Urinary bladder (tissue), 4 donors: ENCODE data around the gene PIGO. TPM values are rescaled to one million over a fixed set of nuclear protein-coding genes. Genes with fewer than 3 reads are reported as not detected.

Source experiments
- DNase-seq: peaks from one replicate; pipeline ENCODE4 v3.0.0-alpha.2; 2015; ENCODE audit errors: extremely low spot score
- H3K27ac ChIP-seq: one replicate; pipeline ENCODE4 v1.5.1; 2013; ENCODE audit warnings: low read depth, mild to moderate bottlenecking, moderate library complexity
- H3K36me3 ChIP-seq: one replicate; pipeline ENCODE4 v1.6.1; 2013; ENCODE audit warnings: mild to moderate bottlenecking, moderate library complexity; ENCODE audit not compliant: insufficient read depth
- H3K4me1 ChIP-seq: one replicate; pipeline ENCODE4 v1.6.1; 2013; ENCODE audit warnings: mild to moderate bottlenecking, moderate library complexity; ENCODE audit not compliant: insufficient read depth
- H3K4me3 ChIP-seq: one replicate; pipeline ENCODE4 v1.5.1; 2013; ENCODE audit warnings: low read depth, low read length
- WGBS: extraction: QIAGEN DNeasy Blood & Tissue Kit; methylation state at CpG from one replicate; pipeline ENCODE4 v1.1.7; 2013; 5-methylcytosine and 5-hydroxymethylcytosine counted together
- polyA plus RNA-seq: library from polyadenylated mRNA; stranded (reverse); fragments of 200-250 nt; gene quantifications from one replicate; pipeline ENCODE4 v1.2.3, GENCODE V29; 2013
- total RNA-seq: library from RNA; depleted of rRNA; stranded (reverse); fragments of >200 nt; gene quantifications from one replicate; pipeline ENCODE4 v1.2.3, GENCODE V29; 2014
- donor health status: healthy with polysubstance abuse.
- donor health status: healthy.

The PIGO gene
- total RNA-seq (8.6 TPM), polyA plus RNA-seq (14.8 TPM)

DNA sequence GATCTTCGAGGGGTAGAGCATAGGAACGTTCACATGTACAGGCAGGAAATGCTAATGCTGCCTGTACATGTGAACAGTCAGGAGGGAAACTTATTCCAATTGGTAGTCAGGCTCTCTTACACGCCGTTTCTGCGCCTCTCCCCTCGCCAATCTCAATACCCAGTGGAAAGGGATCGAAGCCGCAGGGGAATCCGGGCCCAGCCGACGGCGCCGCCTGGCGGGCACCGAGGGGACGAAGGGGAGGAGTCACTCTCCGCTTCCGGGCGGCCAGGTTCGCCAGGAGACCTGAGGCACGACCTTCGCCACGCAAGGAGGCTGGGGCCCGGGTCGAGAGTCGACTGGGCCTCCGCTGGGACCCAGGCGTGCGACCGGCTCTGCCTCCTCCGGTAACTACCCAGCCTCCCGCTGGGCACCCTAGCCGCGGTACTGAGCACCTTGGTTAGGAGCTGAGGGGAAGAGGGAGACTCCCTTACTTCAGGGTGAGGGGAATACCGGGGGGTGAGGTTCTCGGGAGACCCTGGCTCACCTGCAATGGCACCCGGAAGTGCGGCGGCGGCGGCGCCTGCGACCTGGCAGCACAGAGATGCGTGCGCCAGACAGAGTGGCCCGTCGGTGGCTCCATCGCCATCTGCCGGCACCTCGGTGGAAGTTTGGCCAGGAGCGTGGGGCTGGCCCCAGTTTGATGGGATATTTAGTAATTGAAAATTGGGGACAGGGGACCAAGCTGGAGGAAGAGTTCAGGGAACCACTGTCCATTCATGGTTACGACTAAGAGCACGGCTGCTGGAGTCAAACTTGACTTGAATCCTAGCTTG, at the start of gene PIGO:
PIGO (minus strand) TSS at position 557 of the 815 bp plus-strand sequence. CDS start 1,026 bp downstream, outside the sequence.
- peak; percentile 51 for DNase-seq
- Histone ChIP-seq H3K36me3 (no peaks in the 10 kb centered on the region), H3K4me3 (peak within 1 kb of the TSS; percentile 71), H3K4me1 (no peaks in the 10 kb centered on the region), H3K27ac (peak within 1 kb of the TSS; percentile 95)
- WGBS: under 1% methylated on average over 53 of the region's 53 CpGs

DNA sequence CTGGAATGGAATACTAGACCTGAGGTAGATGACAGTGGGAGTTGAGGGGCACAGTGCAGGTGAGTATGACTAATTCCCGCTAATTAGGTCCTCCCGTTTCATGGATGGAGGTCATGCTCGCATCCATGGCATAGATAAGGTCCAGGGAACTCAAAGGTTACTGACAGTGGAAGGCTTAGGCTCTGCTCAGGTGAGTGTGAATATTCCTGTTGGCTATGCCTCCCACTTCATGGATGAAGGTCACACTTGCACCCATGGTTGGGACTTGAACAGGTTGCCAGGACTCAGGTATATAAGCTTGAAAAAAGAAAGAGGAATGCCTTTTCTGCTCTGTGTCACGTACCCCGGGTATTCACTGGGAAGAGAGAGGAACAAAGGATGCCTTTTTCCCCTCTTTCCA, 45.6 kb upstream of the PIGO start:
- WGBS: 91% methylated on average over 5 of the region's 5 CpGs
- no peak for DNase-seq
- no peaks in the 10 kb centered on the region for H3K36me3 ChIP-seq
- H3K27ac ChIP-seq: no peak overlapping the region
- H3K4me3 ChIP-seq: no peak overlapping the region
- H3K4me1 ChIP-seq: no peaks in the 10 kb centered on the region

DNA sequence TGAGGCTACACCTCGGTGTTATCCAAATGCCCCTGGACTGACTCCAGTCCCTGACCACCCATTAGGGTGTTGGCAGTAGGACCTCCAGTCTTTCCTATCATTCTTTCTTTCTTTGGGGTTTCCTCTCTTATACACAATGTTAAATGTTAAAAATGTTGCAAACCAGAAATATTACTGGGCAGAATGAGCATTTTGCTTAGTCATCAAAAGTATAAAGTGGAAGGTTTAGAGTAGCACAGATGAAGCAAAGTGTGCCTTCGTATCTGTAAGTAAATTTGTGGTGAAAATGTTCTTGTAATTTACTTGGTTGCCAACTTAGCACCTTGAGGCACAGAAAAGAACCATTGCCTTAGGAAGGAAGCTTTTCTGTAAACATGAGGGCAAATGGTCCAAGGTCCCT, 43.7 kb upstream of the PIGO start:
- H3K27ac ChIP-seq: no peak overlapping the region
- 86% methylated on average over 2 of the region's 2 CpGs for WGBS

DNA sequence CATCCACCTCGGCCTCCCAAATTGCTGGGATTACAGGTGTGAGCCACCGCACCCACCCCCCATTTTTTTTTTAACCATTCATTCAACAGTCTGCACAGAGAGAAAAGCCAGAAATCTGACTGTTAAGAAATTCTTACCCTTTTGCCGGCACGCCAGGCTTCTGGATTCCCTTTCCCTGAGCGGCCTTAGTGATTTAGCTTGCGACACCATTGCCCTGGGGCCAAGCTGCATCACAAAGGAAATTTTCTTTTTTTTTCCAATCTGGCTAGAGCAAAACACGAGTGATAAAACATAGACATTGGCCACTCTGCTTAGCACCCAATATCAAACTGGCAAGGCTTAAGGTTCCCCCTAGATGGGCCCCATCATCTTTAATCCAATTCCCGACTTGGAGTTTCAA, 40.5 kb upstream of the PIGO start:
- Histone ChIP-seq H3K27ac (no peak overlapping the region), H3K4me1 (no peaks in the 10 kb centered on the region), H3K36me3 (no peaks in the 10 kb centered on the region), H3K4me3 (no peak overlapping the region)
- 72% methylated on average over 8 of the region's 8 CpGs for WGBS
- no peak for DNase-seq

More for the DNA sequence above, 43.7 kb upstream of the PIGO start:
- no peaks in the 10 kb centered on the region for H3K36me3 ChIP-seq
- H3K4me3 ChIP-seq: no peak overlapping the region
- DNase-seq: no peak
- no peaks in the 10 kb centered on the region for H3K4me1 ChIP-seq

DNA sequence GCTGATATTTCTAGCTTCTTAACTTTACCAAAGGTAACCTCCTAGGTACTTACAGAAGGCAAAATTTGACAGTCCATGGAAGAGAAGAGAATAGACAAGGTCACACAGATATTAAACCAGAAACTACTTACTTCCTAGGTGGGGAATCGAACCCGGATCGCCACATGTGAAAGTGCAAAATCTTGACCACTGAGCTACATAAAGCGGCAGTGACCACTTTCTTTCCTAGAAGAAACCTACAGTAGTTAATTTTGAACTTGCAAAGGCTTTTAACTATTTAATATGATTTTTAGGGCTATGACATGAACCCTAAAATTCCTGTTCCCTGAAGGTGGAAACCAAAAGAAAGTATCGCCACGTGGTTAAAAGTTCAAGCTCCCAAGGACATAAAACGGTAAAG, 39.6 kb upstream of the PIGO start:
- Histone ChIP-seq H3K27ac (no peak overlapping the region), H3K4me1 (no peaks in the 10 kb centered on the region), H3K4me3 (no peak overlapping the region), H3K36me3 (no peaks in the 10 kb centered on the region)
- 87% methylated on average over 7 of the region's 7 CpGs for WGBS
- no peak for DNase-seq

DNA sequence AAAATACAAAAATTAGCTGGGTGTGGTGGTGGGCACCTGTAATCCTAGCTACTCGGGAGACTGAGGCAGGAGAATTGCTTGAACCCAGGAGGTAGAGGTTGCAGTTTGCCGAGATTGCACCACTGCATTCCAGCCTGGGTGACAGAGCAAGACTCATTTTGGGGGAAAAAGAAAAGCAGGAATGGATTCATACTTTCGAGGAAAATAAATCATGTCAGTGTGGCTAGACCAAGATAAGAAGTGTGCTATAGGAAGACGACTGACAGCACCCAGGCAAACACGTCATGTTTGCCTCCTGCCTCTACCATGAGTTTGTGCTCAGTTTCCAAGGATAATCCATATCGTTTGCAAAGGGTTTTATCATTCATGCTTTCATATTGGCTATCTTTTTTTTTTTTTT, 38.5 kb upstream of the PIGO start:
- 77% methylated on average over 6 of the region's 6 CpGs for WGBS
- no peaks in the 10 kb centered on the region for H3K4me1 ChIP-seq
- no peaks in the 10 kb centered on the region for H3K36me3 ChIP-seq
- H3K4me3 ChIP-seq: no peak overlapping the region
- DNase-seq: no peak
- H3K27ac ChIP-seq: no peak overlapping the region

DNA sequence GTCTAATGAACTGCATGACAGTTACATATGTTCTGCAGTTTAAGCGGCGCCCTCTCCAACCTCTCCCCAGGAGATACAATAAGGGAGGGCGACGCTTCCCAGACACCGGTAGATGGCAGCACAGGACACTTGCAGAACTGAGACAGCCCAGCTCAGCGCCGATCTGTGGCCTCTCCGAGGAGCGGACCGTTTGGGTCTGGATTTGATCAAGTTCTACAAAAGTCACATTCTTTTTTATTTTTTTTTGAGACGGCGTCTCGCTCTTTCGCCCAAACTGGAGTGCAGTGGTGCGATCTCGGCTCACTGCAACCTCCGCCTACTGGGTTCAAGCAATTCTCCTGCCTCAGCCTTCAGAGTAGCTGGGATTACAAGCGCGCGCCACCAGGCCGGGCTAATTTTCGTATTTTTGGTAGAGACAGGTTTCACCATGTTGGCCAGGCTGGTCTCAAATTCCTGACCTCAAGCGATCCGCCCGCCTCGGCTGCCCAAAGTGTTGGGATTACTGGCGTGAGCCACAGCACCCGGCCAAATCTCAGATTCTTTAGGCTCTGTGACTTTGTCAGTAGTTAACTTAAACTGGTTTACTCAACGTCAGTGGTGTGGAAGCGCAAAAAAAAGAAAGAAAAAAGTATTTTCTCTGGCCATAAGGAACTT, 20.6 kb upstream of the PIGO start:
- H3K4me3 ChIP-seq: no peak overlapping the region
- WGBS: 9% methylated on average over 30 of the region's 30 CpGs
- H3K27ac ChIP-seq: no peak overlapping the region
- peak; percentile 87 for DNase-seq
- no peaks in the 10 kb centered on the region for H3K36me3 ChIP-seq
- H3K4me1 ChIP-seq: no peaks in the 10 kb centered on the region

DNA sequence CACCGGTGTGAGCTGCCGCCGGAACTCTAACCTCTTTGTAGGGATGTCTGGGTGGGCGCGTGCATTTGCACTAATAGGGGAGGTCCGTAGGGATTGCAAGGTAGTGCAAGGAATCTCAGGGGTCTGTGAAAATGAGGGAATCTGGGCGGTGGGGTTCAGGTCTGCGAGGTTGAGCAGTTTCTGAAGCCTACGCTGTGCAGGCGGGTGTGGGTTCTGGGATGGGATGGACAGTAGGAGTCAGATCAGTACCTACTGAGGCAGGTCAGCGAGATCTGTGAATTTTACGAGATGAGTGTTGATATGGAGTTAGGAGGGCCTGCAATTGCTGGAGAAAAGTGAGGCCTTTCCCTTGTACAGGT, 20.1 kb upstream of the PIGO start:
- Histone ChIP-seq H3K4me3 (peak overlapping the region; percentile 42), H3K27ac (peak overlapping the region; percentile 81), H3K4me1 (no peaks in the 10 kb centered on the region), H3K36me3 (no peaks in the 10 kb centered on the region)
- under 1% methylated on average over 12 of the region's 12 CpGs for WGBS
- DNase-seq: no peak

DNA sequence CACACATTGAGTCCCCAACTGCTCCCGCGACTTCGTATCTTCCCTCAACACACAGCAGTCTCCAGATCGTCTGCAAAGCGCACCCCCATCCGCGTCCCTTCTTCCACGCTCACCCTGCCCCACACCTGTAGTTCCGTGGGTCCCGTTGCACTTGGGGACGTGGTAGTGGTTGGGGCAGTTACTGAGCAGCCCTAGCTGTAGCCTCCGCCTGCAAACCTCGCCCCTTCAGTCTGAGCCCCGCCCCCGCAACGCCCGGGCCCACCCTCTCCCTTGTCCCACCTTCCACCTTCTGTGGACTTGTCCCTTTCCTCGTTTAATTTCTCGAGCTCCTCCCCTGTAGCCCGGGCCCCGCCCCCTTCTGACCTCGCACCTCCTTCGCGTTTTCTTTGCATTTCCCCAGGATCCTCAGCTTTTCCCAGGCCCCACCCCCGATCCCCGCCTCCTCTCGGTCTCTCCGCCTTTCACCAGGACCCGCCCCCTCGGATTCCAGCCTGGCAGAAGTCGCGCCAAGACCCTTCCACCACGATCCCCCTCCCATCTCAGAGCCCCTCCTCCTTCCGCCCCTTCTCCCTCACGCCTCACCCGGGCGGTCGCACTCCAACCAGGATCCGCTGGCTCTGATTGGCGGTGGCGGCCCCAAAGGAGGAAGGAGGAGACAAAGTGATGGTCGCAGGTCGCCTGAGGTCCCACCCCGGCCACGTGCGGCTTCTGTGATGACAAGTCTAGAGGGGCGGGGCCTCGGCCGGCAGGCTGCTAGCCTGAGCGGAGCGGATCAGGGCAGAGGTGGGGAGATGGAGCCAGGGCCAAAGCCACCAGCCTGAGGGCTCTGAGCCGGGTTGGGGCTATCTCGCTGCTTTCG, 19.5 kb upstream of the PIGO start, which contains the start of gene ATOSB:
ATOSB (minus strand) TSS at position 183 of the 859 bp plus-strand sequence. CDS start 7,588 bp downstream, outside the sequence.
- peak within 1 kb of the TSS; percentile 42 for H3K4me3 ChIP-seq
- WGBS: under 1% methylated on average over 54 of the region's 54 CpGs
- peak within 1 kb of the TSS; percentile 81 for H3K27ac ChIP-seq
- no peaks in the 10 kb centered on the region for H3K4me1 ChIP-seq
- DNase-seq: peak; percentile 96
- H3K36me3 ChIP-seq: no peaks in the 10 kb centered on the region

DNA sequence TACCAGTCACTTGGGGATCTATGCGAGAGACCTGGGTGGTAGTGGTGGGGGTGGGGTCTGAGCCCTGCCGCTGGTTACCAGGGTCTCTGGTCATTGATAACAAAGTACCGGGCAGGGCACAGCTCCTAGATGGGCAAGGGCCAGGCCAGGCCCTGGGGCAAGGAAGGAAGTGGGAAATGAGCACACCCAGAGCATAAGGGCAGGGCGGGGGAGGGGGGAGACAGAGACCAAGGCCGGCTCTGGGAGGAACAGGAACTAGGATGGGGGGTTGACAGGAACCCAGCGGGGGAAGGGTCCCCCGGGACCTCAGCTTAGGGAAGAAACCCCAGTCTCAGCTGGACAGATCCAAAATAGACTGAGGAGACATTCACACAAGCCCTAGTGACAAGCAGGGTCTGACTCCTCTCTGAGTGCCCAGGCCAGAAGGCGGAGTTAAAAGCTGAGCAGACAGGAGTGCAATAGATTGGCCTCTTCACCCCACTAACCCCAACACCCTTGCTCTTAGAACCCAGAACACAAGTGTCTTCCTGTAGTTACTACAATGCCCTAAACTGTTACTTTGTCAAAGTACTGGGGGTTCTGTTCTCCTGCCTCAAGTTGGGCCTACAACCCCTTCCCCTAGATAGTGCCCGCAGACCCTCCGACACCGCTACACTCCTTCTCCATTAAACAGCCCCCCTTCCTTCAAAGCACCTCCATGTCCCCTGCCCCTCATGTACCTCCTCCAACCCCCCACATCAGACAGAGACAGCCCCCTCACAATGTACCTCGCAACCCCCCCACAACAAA, 18.6 kb upstream of the PIGO start:
- Histone ChIP-seq H3K4me1 (no peaks in the 10 kb centered on the region), H3K27ac (peak overlapping the region; percentile 81), H3K4me3 (peak overlapping the region; percentile 42), H3K36me3 (no peaks in the 10 kb centered on the region)
- no peak for DNase-seq
- WGBS: 16% methylated on average over 12 of the region's 12 CpGs

DNA sequence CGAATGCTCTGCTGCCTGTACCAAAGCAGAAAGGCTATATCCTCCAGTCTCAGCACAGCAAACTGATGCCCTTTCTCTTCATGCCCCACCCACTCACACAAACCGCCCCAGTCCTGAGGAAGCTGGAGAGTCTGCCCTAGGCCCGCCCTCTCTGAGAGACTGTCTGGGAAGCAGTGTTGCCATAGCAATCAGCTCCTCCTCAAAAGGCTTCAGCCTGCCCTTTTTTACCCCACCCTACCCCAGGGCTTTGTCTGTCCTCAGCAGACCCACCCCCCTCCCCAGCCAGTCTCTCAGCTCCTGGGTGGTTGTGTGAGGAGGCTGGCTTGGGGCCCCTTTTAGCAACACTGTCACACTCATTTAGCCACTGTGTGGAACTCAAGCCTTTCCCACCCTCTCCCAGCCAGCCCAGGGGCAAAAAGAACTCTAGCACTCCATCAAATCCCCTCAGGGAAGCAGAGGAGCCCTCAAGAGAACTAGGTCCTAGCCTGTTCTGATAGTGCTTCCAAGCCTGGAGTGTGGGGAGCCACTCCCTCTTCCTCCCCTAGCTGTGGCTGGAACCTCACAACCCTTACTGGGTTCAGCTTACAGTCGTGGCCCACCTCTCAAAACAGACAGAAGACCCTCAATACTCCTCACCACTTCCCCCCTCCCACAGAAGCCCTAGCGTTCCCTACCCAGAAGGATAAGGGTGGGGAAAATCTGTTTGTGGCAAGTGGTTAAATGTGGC, 17.9 kb upstream of the PIGO start:
- 4% methylated on average over 5 of the region's 5 CpGs for WGBS
- Histone ChIP-seq H3K36me3 (no peaks in the 10 kb centered on the region), H3K4me3 (no peak overlapping the region), H3K4me1 (no peaks in the 10 kb centered on the region), H3K27ac (peak overlapping the region; percentile 81)
- DNase-seq: peak; percentile 81

DNA sequence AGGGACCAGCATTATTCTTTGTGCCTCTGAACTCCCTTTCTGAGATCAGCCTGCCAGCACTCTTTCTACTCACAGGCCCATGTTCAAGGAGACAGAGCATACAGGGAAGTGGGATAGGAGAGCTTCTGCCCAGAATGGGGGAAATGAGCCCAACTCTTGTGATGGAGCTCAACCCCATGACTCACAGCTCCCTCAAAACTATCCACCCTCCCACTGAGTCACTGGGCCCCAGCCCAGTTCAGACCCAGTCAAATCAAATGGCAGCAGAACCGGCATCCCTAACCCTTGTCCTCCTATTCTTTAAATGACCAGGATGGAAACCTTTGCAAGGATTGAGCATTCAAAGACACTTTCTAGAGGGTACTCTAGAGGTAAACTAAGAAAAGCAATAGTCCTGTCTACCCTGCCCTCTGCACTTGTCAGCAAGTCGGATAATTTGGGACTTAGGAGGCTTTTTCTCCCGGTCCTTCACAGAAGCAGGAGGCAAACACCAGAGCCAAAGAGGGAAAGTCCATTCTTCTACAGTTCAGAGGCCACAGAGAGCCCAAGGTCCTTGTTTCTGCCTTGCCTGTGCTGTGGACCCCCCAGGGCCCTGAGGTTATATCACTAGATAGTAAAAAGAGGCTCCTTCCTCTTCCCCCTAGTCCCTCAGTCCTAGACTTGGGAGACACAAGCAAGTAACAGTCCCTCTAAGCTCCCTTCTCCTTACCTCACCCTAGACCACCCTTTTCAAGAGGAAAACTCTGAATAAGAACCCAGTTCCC, 16.0 kb upstream of the PIGO start:
- peak overlapping the region; percentile 82 for H3K27ac ChIP-seq
- no peaks in the 10 kb centered on the region for H3K4me1 ChIP-seq
- no peaks in the 10 kb centered on the region for H3K36me3 ChIP-seq
- H3K4me3 ChIP-seq: no peak overlapping the region
- no peak for DNase-seq
- 65% methylated on average over 3 of the region's 3 CpGs for WGBS
